HepG2 (cell line): ENCODE data around the gene NAALADL1.

Source experiments
- BHLHE40 ChIP-seq: IDR thresholded peaks from 2 replicates; pipeline ENCODE4 v1.6.1; 2011; ENCODE audit warnings: low read length, improper control_type of control experiment
- FOXM1 ChIP-seq: sonication (generic); formaldehyde crosslinking; IDR thresholded peaks from 2 replicates; pipeline ENCODE4 v1.5.0; 2020; ENCODE audit warnings: missing genetic modification reagents
- HOXA5 ChIP-seq: sonication (generic); formaldehyde crosslinking; IDR thresholded peaks from 2 replicates; pipeline ENCODE4 v1.4.0; 2020; ENCODE audit warnings: missing genetic modification reagents
- PHF8 ChIP-seq: sonication (generic); formaldehyde crosslinking; IDR thresholded peaks from 2 replicates; pipeline ENCODE4 v1.5.0; 2020; ENCODE audit warnings: missing genetic modification reagents
- POLR2A ChIP-seq, 2 experiments: IDR thresholded peaks; 2 replicates each; pipeline ENCODE4 v1.6.1; 2011; ENCODE audit warnings: low read depth in 2 of 2, low read length in 2 of 2, mild to moderate bottlenecking in 1 of 2, moderate library complexity in 1 of 2; ENCODE audit not compliant: insufficient read depth in 1 of 2
- RNF219 ChIP-seq: sonication (generic); formaldehyde crosslinking; IDR thresholded peaks from 2 replicates; pipeline ENCODE4 v1.5.0; 2020; ENCODE audit warnings: mild to moderate bottlenecking, missing genetic modification reagents
- SMAD3 ChIP-seq: sonication (generic); formaldehyde crosslinking; IDR thresholded peaks from 2 replicates; pipeline ENCODE4 v1.4.0; 2020; ENCODE audit warnings: missing genetic modification reagents
- STAT6 ChIP-seq: sonication (generic); formaldehyde crosslinking; IDR thresholded peaks from 2 replicates; pipeline ENCODE4 v1.4.0; 2020; ENCODE audit warnings: missing genetic modification reagents, mild to moderate bottlenecking, borderline replicate concordance
- YY1 ChIP-seq: IDR thresholded peaks from 2 replicates; pipeline ENCODE4 v1.6.1; 2011; ENCODE audit warnings: low read length, low read depth, moderate library complexity, mild to moderate bottlenecking; ENCODE audit not compliant: insufficient read depth, insufficient replicate concordance

- TF ChIP-seq STAT6 (CRISPR knock-in tag) (no peak), BHLHE40 (no peak), PHF8 (CRISPR knock-in tag) (no peak), SMAD3 (CRISPR knock-in tag) (no peak), YY1 (no peak), POLR2A (IDR thresholded peaks at IDR 0.05; ENCODE audit: insufficient read depth in 1 of 2, low read depth in 2 of 2, low read length in 2 of 2) (no peak), HOXA5 (CRISPR knock-in tag) (no peak), RNF219 (CRISPR knock-in tag) (no peak), FOXM1 (CRISPR knock-in tag) (no peak)
These were observed 29.5 kb upstream of the NAALADL1 start for GRCh38 chr11:65087827-65088226.
